Liver (tissue), 9 donors: ENCODE measurements around the gene ERP44. TPM values are rescaled to one million over a fixed set of nuclear protein-coding genes. Genes with fewer than 3 reads are reported as not detected.

Source experiments
- DNase-seq: peaks from one replicate; pipeline ENCODE4 v3.0.0-alpha.2; 2017; ENCODE audit warnings: low spot score
- H3K27ac ChIP-seq, 2 donors: one replicate each; pipeline ENCODE4 v1.7.0; 2013; ENCODE audit warnings: inconsistent platforms in 2 of 2, low read length in 2 of 2, control low read depth in 1 of 2, low read depth in 1 of 2, mild to moderate bottlenecking in 1 of 2
- H3K27me3 ChIP-seq, 4 donors: one replicate each; pipeline versions ENCODE4 v1.6.1 to v1.7.0; 2013; ENCODE audit warnings: low read length in 3 of 4, inconsistent platforms in 1 of 4, mild to moderate bottlenecking in 1 of 4, moderate library complexity in 1 of 4; ENCODE audit not compliant: control insufficient read depth in 4 of 4, insufficient read depth in 4 of 4
- H3K36me3 ChIP-seq, 4 donors: one replicate each; pipeline versions ENCODE4 v1.6.1 to v1.7.0; 2013; ENCODE audit warnings: low read length in 3 of 4, mild to moderate bottlenecking in 3 of 4, low read depth in 1 of 4, moderate library complexity in 1 of 4; ENCODE audit not compliant: control insufficient read depth in 4 of 4, insufficient read depth in 3 of 4
- H3K4me1 ChIP-seq, 4 donors: one replicate each; pipeline versions ENCODE4 v1.6.1 to v1.7.0; 2013; ENCODE audit warnings: low read length in 3 of 4, mild to moderate bottlenecking in 3 of 4, moderate library complexity in 1 of 4; ENCODE audit not compliant: control insufficient read depth in 4 of 4, insufficient read depth in 4 of 4
- H3K4me3 ChIP-seq, 3 donors: one replicate each; pipeline versions ENCODE4 v1.6.1 to v1.7.0; 2013; ENCODE audit warnings: low read length in 3 of 3, control low read depth in 1 of 3, low read depth in 1 of 3, mild to moderate bottlenecking in 1 of 3
- H3K9ac ChIP-seq, 2 donors: one replicate each; pipeline ENCODE4 v1.7.0; 2013; ENCODE audit warnings: low read length in 2 of 2, mild to moderate bottlenecking in 2 of 2, moderate library complexity in 2 of 2, control low read depth in 1 of 2, low read depth in 1 of 2
- H3K9me3 ChIP-seq, 4 donors: one replicate each; pipeline versions ENCODE4 v1.6.1 to v1.7.0; 2013; ENCODE audit warnings: low read length in 3 of 4; ENCODE audit not compliant: control insufficient read depth in 4 of 4
- EGR1 ChIP-seq, 2 donors: IDR thresholded peaks; 2 replicates each; pipeline ENCODE4 v1.6.1; 2016 to 2018; ENCODE audit warnings: antibody characterized with exemption in 2 of 2, low read depth in 2 of 2
- FOXA1 ChIP-seq: IDR thresholded peaks from 2 replicates; pipeline ENCODE4 v1.6.1; 2016; ENCODE audit warnings: antibody characterized with exemption
- FOXA2 ChIP-seq: IDR thresholded peaks from 2 replicates; pipeline ENCODE4 v1.6.1; 2016; ENCODE audit warnings: antibody characterized with exemption
- GABPA ChIP-seq, 2 donors: IDR thresholded peaks in 1 of 2; conservative IDR thresholded peaks in 1 of 2; 2 replicates each; pipeline ENCODE4 v1.6.1; 2016; ENCODE audit warnings: antibody characterized with exemption in 2 of 2, mild to moderate bottlenecking in 1 of 2, moderate library complexity in 1 of 2
- JUND ChIP-seq, 2 donors: IDR thresholded peaks; 2 replicates each; pipeline ENCODE4 v1.6.1; 2016; ENCODE audit warnings: antibody characterized with exemption in 2 of 2
- NR2F2 ChIP-seq: IDR thresholded peaks from 2 replicates; pipeline ENCODE4 v1.6.1; 2016; ENCODE audit warnings: antibody characterized with exemption
- RXRA ChIP-seq, 2 donors: IDR thresholded peaks; 2 replicates each; pipeline ENCODE4 v1.6.1; 2017 to 2018; ENCODE audit warnings: antibody characterized with exemption in 2 of 2, mild to moderate bottlenecking in 1 of 2
- SP1 ChIP-seq: IDR thresholded peaks from 2 replicates; pipeline ENCODE4 v1.6.1; 2018; ENCODE audit warnings: antibody characterized with exemption, mild to moderate bottlenecking
- TAF1 ChIP-seq: conservative IDR thresholded peaks from 2 replicates; pipeline ENCODE4 v1.6.1; 2016; ENCODE audit warnings: antibody characterized with exemption, mild to moderate bottlenecking
- YY1 ChIP-seq: IDR thresholded peaks from 2 replicates; pipeline ENCODE4 v1.6.1; 2016; ENCODE audit warnings: antibody characterized with exemption, mild to moderate bottlenecking
- WGBS: extraction: QIAGEN DNeasy Blood & Tissue Kit; methylation state at CpG from one replicate; pipeline ENCODE4 v1.1.7; 2013; 5-methylcytosine and 5-hydroxymethylcytosine counted together
- polyA plus RNA-seq, 2 donors: library from polyadenylated mRNA; stranded (reverse) in 1 of 2; unstranded in 1 of 2; fragments of 200-250 nt in 1 of 2; fragments of >200 nt in 1 of 2; fragmentation: Nextera tagmentation in 1 of 2; extraction: Ambion mirVana in 1 of 2; gene quantifications; one replicate each; pipeline versions ENCODE4 v1.2.1 to v1.2.3, GENCODE V29; 2013 to 2015
- total RNA-seq, 2 donors: library from RNA; depleted of rRNA; stranded (reverse); fragments of >200 nt; gene quantifications; one replicate each; pipeline ENCODE4 v1.2.3, GENCODE V29; 2014
- TF ChIP-seq, protein P1 (sequence below): fragments of 150-350 bp; IDR thresholded peaks from 2 replicates; pipeline ENCODE4 v1.5.1; 2017; ENCODE audit warnings: improper control_type of control experiment, low read depth, low read length; ENCODE audit not compliant: missing input control
- donor health status: healthy.
- donor health status: healthy.
- donor health status: healthy.
- donor health status: healthy.
- donor health status: healthy.

ERP44 gene
- total and polyA plus RNA-seq, 4 donors: 13.0 to 26.8 (median 19.3) TPM

DNA sequence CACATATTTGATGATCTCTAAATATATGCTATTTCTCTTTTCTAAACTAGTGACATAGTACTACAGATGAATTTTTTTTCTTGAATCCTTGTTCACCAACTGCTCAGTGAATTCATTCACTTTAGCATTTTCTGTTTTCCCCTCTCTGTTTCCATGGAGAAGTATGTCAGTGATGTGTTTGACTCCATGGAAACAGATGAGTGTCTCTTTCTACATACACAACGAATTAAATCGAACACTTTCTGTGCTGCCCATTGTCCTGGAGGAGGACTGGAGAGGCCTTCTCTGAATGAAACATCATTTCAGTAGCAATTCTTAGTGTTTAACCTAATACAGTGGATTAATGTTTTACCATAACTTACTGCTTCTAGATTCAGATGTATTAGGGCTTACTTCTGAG lies 9.8 kb upstream of the ERP44 start:
- Histone ChIP-seq H3K27ac (no peak overlapping the region), H3K36me3 (peaks cover 0 to 31% (median 26%) of the 10 kb centered on the region in 4 donors), H3K4me3 (no peak overlapping the region), H3K27me3 (no peaks in the 10 kb centered on the region), H3K4me1 (peaks cover 2 to 11% (median 4%) of the 10 kb centered on the region in 4 donors), H3K9me3 (no peaks in the 10 kb centered on the region), H3K9ac (no peak overlapping the region)
- TF ChIP-seq SP1 (no peak), EGR1 (IDR thresholded peaks at IDR 0.05; ENCODE audit: low read depth in 2 of 2) (no peak), JUND (IDR thresholded peaks at IDR 0.05) (no peak)
- DNase-seq: no peak
- WGBS: 87% methylated on average over 2 of the region's 2 CpGs

DNA sequence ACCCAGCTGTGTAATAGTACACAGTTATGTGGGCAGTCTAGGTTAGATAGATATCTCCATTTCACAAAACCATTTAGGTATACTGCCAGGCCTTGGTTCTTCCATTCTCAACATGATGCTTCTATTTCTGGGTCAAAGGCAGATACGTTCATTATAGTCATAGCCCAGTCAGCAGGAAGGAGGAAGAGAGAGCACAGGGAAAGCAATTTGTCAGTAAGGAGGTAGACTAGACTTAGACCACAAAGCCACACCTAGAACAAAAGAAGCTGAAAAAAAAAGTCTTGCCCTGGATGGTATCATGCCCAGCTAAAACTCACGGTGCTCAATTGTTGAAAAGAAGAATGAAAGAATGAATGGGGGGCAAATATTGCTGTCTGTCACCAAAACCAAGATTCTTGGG lies 7.8 kb upstream of the ERP44 start:
- peaks cover 3 to 31% (median 26%) of the 10 kb centered on the region in 4 donors for H3K36me3 ChIP-seq
- WGBS: 88% methylated on average over 2 of the region's 2 CpGs

DNA sequence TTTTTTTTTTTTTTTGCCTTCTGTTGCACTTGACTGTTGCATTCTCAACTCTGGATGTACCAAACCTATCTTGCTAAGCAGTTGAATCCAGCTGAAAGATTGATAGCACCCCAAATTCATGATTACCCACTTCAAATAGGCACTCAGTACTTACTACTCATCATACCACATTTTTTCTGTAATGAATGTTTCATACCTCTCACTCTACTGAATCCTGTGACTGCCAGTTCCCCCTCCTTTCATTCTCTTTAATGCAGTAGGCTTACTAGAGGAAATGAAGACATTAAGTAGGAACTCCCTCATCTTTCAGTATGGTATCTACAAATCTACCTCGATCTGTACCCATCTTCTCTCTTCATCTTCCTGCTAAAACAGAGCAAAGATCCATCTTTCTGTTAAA lies 7.1 kb upstream of the ERP44 start:
- H3K4me1 ChIP-seq: peaks cover 0 to 1% (median under 1%) of the 10 kb centered on the region in 4 donors
- no peak for DNase-seq
- 60% methylated on average over 1 of the region's 1 CpG for WGBS
- H3K4me3 ChIP-seq: no peak overlapping the region
- H3K36me3 ChIP-seq: peaks cover 3 to 31% (median 26%) of the 10 kb centered on the region in 4 donors
- H3K9me3 ChIP-seq: no peaks in the 10 kb centered on the region
- H3K9ac ChIP-seq: no peak overlapping the region
- H3K27me3 ChIP-seq: no peaks in the 10 kb centered on the region
- TF ChIP-seq RXRA (IDR thresholded peaks at IDR 0.05) (no peak), YY1 (no peak), SP1 (no peak), FOXA1 (no peak)
- TF ChIP-seq, protein P1, sequence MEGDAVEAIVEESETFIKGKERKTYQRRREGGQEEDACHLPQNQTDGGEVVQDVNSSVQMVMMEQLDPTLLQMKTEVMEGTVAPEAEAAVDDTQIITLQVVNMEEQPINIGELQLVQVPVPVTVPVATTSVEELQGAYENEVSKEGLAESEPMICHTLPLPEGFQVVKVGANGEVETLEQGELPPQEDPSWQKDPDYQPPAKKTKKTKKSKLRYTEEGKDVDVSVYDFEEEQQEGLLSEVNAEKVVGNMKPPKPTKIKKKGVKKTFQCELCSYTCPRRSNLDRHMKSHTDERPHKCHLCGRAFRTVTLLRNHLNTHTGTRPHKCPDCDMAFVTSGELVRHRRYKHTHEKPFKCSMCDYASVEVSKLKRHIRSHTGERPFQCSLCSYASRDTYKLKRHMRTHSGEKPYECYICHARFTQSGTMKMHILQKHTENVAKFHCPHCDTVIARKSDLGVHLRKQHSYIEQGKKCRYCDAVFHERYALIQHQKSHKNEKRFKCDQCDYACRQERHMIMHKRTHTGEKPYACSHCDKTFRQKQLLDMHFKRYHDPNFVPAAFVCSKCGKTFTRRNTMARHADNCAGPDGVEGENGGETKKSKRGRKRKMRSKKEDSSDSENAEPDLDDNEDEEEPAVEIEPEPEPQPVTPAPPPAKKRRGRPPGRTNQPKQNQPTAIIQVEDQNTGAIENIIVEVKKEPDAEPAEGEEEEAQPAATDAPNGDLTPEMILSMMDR: no peak
- no peak overlapping the region for H3K27ac ChIP-seq

More for the DNA sequence above, 7.8 kb upstream of the ERP44 start:
- TF ChIP-seq TAF1 (no peak), FOXA2 (no peak), NR2F2 (no peak), YY1 (no peak), GABPA (IDR thresholded peaks at IDR 0.05 in 1 of 2, conservative IDR thresholded peaks at IDR 0.05 in 1 of 2) (no peak), EGR1 (IDR thresholded peaks at IDR 0.05; ENCODE audit: low read depth in 2 of 2) (no peak), JUND (IDR thresholded peaks at IDR 0.05) (no peak), FOXA1 (no peak)
- TF ChIP-seq, protein P1: no peak
- DNase-seq: no peak
- H3K4me3 ChIP-seq: no peak overlapping the region
- H3K27me3 ChIP-seq: no peaks in the 10 kb centered on the region
- peaks cover under 1 to 8% (median 3%) of the 10 kb centered on the region in 4 donors for H3K4me1 ChIP-seq
- no peak overlapping the region for H3K27ac ChIP-seq
- no peaks in the 10 kb centered on the region for H3K9me3 ChIP-seq
- no peak overlapping the region for H3K9ac ChIP-seq
